Measurements from ENCODE around the gene KCNK10. TPM values are rescaled to one million over a fixed set of nuclear protein-coding genes. Genes with fewer than 3 reads are reported as not detected.

Gene KCNK10
- total RNA-seq, 1 experiment from 2014 or later, result 0.96 TPM

- TF ChIP-seq PRDM15 (CRISPR knock-in tag; IDR thresholded peaks at IDR 0.05) (no peak), ARID4B (CRISPR knock-in tag; IDR thresholded peaks at IDR 0.05; ENCODE audit: borderline replicate concordance) (no peak), IRF1 (CRISPR knock-in tag; IDR thresholded peaks at IDR 0.05) (no peak), E2F4 (CRISPR knock-in tag; IDR thresholded peaks at IDR 0.05; ENCODE audit: borderline replicate concordance, low read depth) (no peak), TP53 (CRISPR knock-in tag; IDR thresholded peaks at IDR 0.05) (no peak)
These were observed 46.0 kb downstream of the KCNK10 start (continued) for GRCh38 chr14:88276923-88277596.

- POLR2A ChIA-PET, result interaction anchor here (0.7 kb wide), 1 partner anchor 252 kb away, joined by 4 read pairs; no protein-coding TSS in a partner anchor
- CTCF ChIA-PET, result interaction anchor here (1.0 kb wide), 1 partner anchor 107 kb away, joined by 3 read pairs; no protein-coding TSS in a partner anchor
- H3K4me1 Mint-ChIP-seq, result peaks cover 7% of the 10 kb centered on the region
- no peaks in the 10 kb centered on the region for H3K36me3 Mint-ChIP-seq
- H3K4me3 Mint-ChIP-seq, result no peak overlapping the region
- no peaks in the 10 kb centered on the region; the same call in none of the 2 replicates for H3K27me3 Mint-ChIP-seq (ENCODE audit: low read depth)
- no peak for ATAC-seq
- H3K27ac Mint-ChIP-seq, result no peak overlapping the region
- no peak for DNase-seq (ENCODE audit: low spot score)
- H3K9me3 Mint-ChIP-seq, result no peaks in the 10 kb centered on the region; the same call in 1 of the 2 replicates
- TF ChIP-seq NR2C2 (CRISPR knock-in tag; IDR thresholded peaks at IDR 0.05) (no peak), FOXP1 (CRISPR knock-in tag; IDR thresholded peaks at IDR 0.05; ENCODE audit: borderline replicate concordance) (no peak), ZNF317 (CRISPR knock-in tag; IDR thresholded peaks at IDR 0.05; ENCODE audit: borderline replicate concordance, low read depth) (no peak), RORB (CRISPR knock-in tag; IDR thresholded peaks at IDR 0.05) (no peak), CTCF (IDR thresholded peaks at IDR 0.05) (no peak), NR1H2 (CRISPR knock-in tag; IDR thresholded peaks at IDR 0.05) (no peak), IRF1 (CRISPR knock-in tag; IDR thresholded peaks at IDR 0.05) (no peak), ZNF396 (CRISPR knock-in tag; IDR thresholded peaks at IDR 0.05; ENCODE audit: borderline replicate concordance) (no peak), TP53 (CRISPR knock-in tag; IDR thresholded peaks at IDR 0.05) (no peak), E2F4 (CRISPR knock-in tag; IDR thresholded peaks at IDR 0.05; ENCODE audit: borderline replicate concordance, low read depth) (no peak), TEAD4 (CRISPR knock-in tag; IDR thresholded peaks at IDR 0.05) (no peak), CREB1 (CRISPR knock-in tag; IDR thresholded peaks at IDR 0.05) (no peak)
These were observed 50.4 kb downstream of the KCNK10 start for GRCh38 chr14:88272390-88273269.
